Measurements from ENCODE around the gene ZNF648.
"Not testable (repeated sequence)": the region's sequence is repeated elsewhere in the genome, so short reads cannot be mapped to it uniquely, and the experiment has no call there.

Gene ZNF648

GRCh38 chr1:182098301-182098700, 36.8 kb upstream of the ZNF648 start:
- H3K9ac ChIP-seq (ENCODE audit: low read length), result no peak overlapping the region
- H3K79me2 ChIP-seq (ENCODE audit: insufficient read depth, low read length), result no peaks in the 10 kb centered on the region
- no peaks in the 10 kb centered on the region for H3K36me3 ChIP-seq (ENCODE audit: low read length)
- H3K4me2 ChIP-seq (ENCODE audit: low read depth, low read length, poor library complexity, severe bottlenecking), result no peak overlapping the region
- H2AFZ ChIP-seq (ENCODE audit: low read depth, low read length, severe bottlenecking), result no peak overlapping the region
- no peak overlapping the region for H3K27ac ChIP-seq (ENCODE audit: low read depth, low read length)
- no peaks in the 10 kb centered on the region for H3K27me3 ChIP-seq (ENCODE audit: low read length)
- H3F3A ChIP-seq (ENCODE audit: insufficient read depth), result no peaks in the 10 kb centered on the region
- TF ChIP-seq EZH2phosphoT487 (conservative IDR thresholded peaks at IDR 0.05; ENCODE audit: low read length) (no peak), CTCF (IDR thresholded peaks at IDR 0.05; ENCODE audit: insufficient read depth, low read length, poor library complexity, severe bottlenecking) (no peak)
- no peaks in the 10 kb centered on the region for H3K9me2 ChIP-seq (replicated peaks; ENCODE audit: insufficient read depth, low read length)
- H3K4me3 ChIP-seq (ENCODE audit: insufficient read depth, low read length, poor library complexity, severe bottlenecking), result no peak overlapping the region
- H4K20me1 ChIP-seq (ENCODE audit: low read depth, low read length), result no peaks in the 10 kb centered on the region
- H3K9me3 ChIP-seq (ENCODE audit: insufficient read depth, low read length), result no peaks in the 10 kb centered on the region

GRCh38 chr1:182095946-182096345, 34.4 kb upstream of the ZNF648 start:
- Histone ChIP-seq H3K9me2 (replicated peaks; ENCODE audit: insufficient read depth, low read length) (no peaks in the 10 kb centered on the region), H3F3A (ENCODE audit: insufficient read depth) (no peaks in the 10 kb centered on the region), H3K9ac (ENCODE audit: low read length) (no peak overlapping the region), H3K4me3 (ENCODE audit: insufficient read depth, low read length, poor library complexity, severe bottlenecking) (no peak overlapping the region), H4K20me1 (ENCODE audit: low read depth, low read length) (no peaks in the 10 kb centered on the region), H3K36me3 (ENCODE audit: low read length) (no peaks in the 10 kb centered on the region), H3K9me3 (ENCODE audit: insufficient read depth, low read length) (no peaks in the 10 kb centered on the region), H3K27me3 (ENCODE audit: low read length) (no peaks in the 10 kb centered on the region), H3K79me2 (ENCODE audit: insufficient read depth, low read length) (no peaks in the 10 kb centered on the region), H3K4me2 (ENCODE audit: low read depth, low read length, poor library complexity, severe bottlenecking) (no peak overlapping the region), H2AFZ (ENCODE audit: low read depth, low read length, severe bottlenecking) (no peak overlapping the region), H3K27ac (ENCODE audit: low read depth, low read length) (no peak overlapping the region)
- no peak for TF ChIP-seq CTCF (IDR thresholded peaks at IDR 0.05; ENCODE audit: insufficient read depth, low read length, poor library complexity, severe bottlenecking)
- TF ChIP-seq EZH2phosphoT487 (conservative IDR thresholded peaks at IDR 0.05; ENCODE audit: low read length), result no peak

GRCh38 chr1:182094514-182095005, 33.0 kb upstream of the ZNF648 start:
- not testable (repeated sequence) for H3K27me3 ChIP-seq (ENCODE audit: low read length); H3F3A ChIP-seq (ENCODE audit: insufficient read depth); H3K4me2 ChIP-seq (ENCODE audit: low read depth, low read length, poor library complexity, severe bottlenecking); H3K27ac ChIP-seq (ENCODE audit: low read depth, low read length); H2AFZ ChIP-seq (ENCODE audit: low read depth, low read length, severe bottlenecking); H3K4me3 ChIP-seq (ENCODE audit: insufficient read depth, low read length, poor library complexity, severe bottlenecking); H3K9ac ChIP-seq (ENCODE audit: low read length); H3K79me2 ChIP-seq (ENCODE audit: insufficient read depth, low read length); H3K36me3 ChIP-seq (ENCODE audit: low read length); H3K9me2 ChIP-seq (replicated peaks; ENCODE audit: insufficient read depth, low read length); H3K9me3 ChIP-seq (ENCODE audit: insufficient read depth, low read length); H4K20me1 ChIP-seq (ENCODE audit: low read depth, low read length)

GRCh38 chr1:182093781-182094180, 32.3 kb upstream of the ZNF648 start:
- no peak for TF ChIP-seq CTCF (IDR thresholded peaks at IDR 0.05; ENCODE audit: insufficient read depth, low read length, poor library complexity, severe bottlenecking)
- no peak for TF ChIP-seq EZH2phosphoT487 (conservative IDR thresholded peaks at IDR 0.05; ENCODE audit: low read length)
- no peak overlapping the region for H2AFZ ChIP-seq (ENCODE audit: low read depth, low read length, severe bottlenecking)
- no peaks in the 10 kb centered on the region for H3K79me2 ChIP-seq (ENCODE audit: insufficient read depth, low read length)
- no peaks in the 10 kb centered on the region for H3K9me3 ChIP-seq (ENCODE audit: insufficient read depth, low read length)
- no peaks in the 10 kb centered on the region for H3F3A ChIP-seq (ENCODE audit: insufficient read depth)
- no peak overlapping the region for H3K4me2 ChIP-seq (ENCODE audit: low read depth, low read length, poor library complexity, severe bottlenecking)
- no peaks in the 10 kb centered on the region for H4K20me1 ChIP-seq (ENCODE audit: low read depth, low read length)
- no peak overlapping the region for H3K9ac ChIP-seq (ENCODE audit: low read length)
- H3K36me3 ChIP-seq (ENCODE audit: low read length), result no peaks in the 10 kb centered on the region
- H3K27me3 ChIP-seq (ENCODE audit: low read length), result no peaks in the 10 kb centered on the region
- no peak overlapping the region for H3K4me3 ChIP-seq (ENCODE audit: insufficient read depth, low read length, poor library complexity, severe bottlenecking)
- no peaks in the 10 kb centered on the region for H3K9me2 ChIP-seq (replicated peaks; ENCODE audit: insufficient read depth, low read length)
- H3K27ac ChIP-seq (ENCODE audit: low read depth, low read length), result no peak overlapping the region

Measured in SU-DHL-6 (cell line).